HepG2 (cell line): ENCODE measurements around the gene CHM.
A peak's percentile ranks its signal among the peaks of the same experiment; 100 is the strongest.

Source experiments
- EZH2 ChIP-seq: conservative IDR thresholded peaks from 2 replicates; pipeline ENCODE4 v1.6.1; 2012; ENCODE audit warnings: mild to moderate bottlenecking, low read depth, low read length, moderate library complexity
- SMC3 ChIP-seq: IDR thresholded peaks from 2 replicates; pipeline ENCODE4 v1.6.1; 2011; ENCODE audit warnings: low read length, improper control_type of control experiment
- ZNF3 ChIP-seq: IDR thresholded peaks from 2 replicates; pipeline ENCODE4 v1.7.0; 2017; ENCODE audit warnings: inconsistent platforms
- ZNF496 ChIP-seq: sonication (generic); formaldehyde crosslinking; IDR thresholded peaks from 2 replicates; pipeline ENCODE4 v1.8.1; 2023; ENCODE audit warnings: mild to moderate bottlenecking, moderate library complexity, missing genetic modification reagents; ENCODE audit not compliant: insufficient replicate concordance

GRCh38 chrX:85851418-85851817 lies 195.9 kb downstream of the CHM start:
- TF ChIP-seq ZNF496 (no peak), ZNF3 (CRISPR knock-in tag) (no peak), SMC3 (peak; percentile 50; the same call in 1 of the 2 replicates), EZH2 (no peak)
